Left lung (tissue), 10 donors: Measurements from ENCODE around the gene VPS45. TPM values are rescaled to one million over a fixed set of nuclear protein-coding genes. Genes with fewer than 3 reads are reported as not detected.

ENCODE experiments used
- ATAC-seq: fragments of 200-7000 bp; cut with Tn5 transposase; one replicate; pipeline ENCODE4 v1.9.1; 2020; ENCODE audit warnings: moderate library complexity
- DNase-seq, 4 donors: peaks; one replicate each; pipeline ENCODE4 v3.0.0-alpha.2; 2013 to 2020
- H3K27ac ChIP-seq, 2 donors: fragments of 200-600 bp; sonication (generic) in 1 of 2; one replicate each; pipeline versions ENCODE4 v1.5.0 to v1.8.0; 2020 to 2021
- H3K27me3 ChIP-seq, 2 donors: fragments of 200-600 bp; sonication (generic) in 1 of 2; one replicate each; pipeline versions ENCODE4 v1.5.0 to v1.8.0; 2020 to 2021
- H3K36me3 ChIP-seq, 2 donors: fragments of 200-600 bp; sonication (generic) in 1 of 2; one replicate each; pipeline versions ENCODE4 v1.5.0 to v1.8.0; 2020 to 2021
- H3K4me1 ChIP-seq, 2 donors: fragments of 200-600 bp; one replicate each; pipeline ENCODE4 v1.8.0; 2021
- H3K4me3 ChIP-seq, 2 donors: fragments of 200-600 bp; sonication (generic) in 1 of 2; one replicate each; pipeline versions ENCODE4 v1.5.0 to v1.8.0; 2020 to 2021; ENCODE audit warnings: mild to moderate bottlenecking in 1 of 2
- H3K9me3 ChIP-seq, 2 donors: fragments of 200-600 bp; sonication (generic) in 1 of 2; one replicate each; pipeline versions ENCODE4 v1.5.0 to v1.8.0; 2020 to 2021
- intact Hi-C, 2 donors: fragments of 100-400 bp; cut with DNase I; formaldehyde crosslinking; loops; one replicate each; pipeline versions ENCODE4 v1.11.2 to v1.14.2; 2022
- polyA plus RNA-seq, 6 donors: library from polyadenylated mRNA; unstranded; fragments of 120-200 nt; gene quantifications; one replicate each; pipeline ENCODE4 v1.2.1, GENCODE V29; 2013; ENCODE audit not compliant: insufficient read length in 6 of 6
- total RNA-seq, 2 donors: library from RNA; stranded (reverse); fragmentation: NEBNext Ultra II Directional; extraction: Animal tissue kit (Norgen Biotek cat#: 25700); gene quantifications; one replicate each; pipeline ENCODE4 v1.2.1, GENCODE V29; 2021
- TF ChIP-seq, protein P1 (sequence below), 2 donors: fragments of 200-600 bp; sonication (generic) in 1 of 2; IDR thresholded peaks; one replicate each; pipeline versions ENCODE4 v1.5.0 to v1.8.0; 2021; ENCODE audit warnings: antibody characterized with exemption in 2 of 2
- donor health status: DM: no; HTN: yes; CAD: no.
- donor health status: DM: no; HTN: no; CAD: no.

Gene VPS45
- total and polyA plus RNA-seq, 8 donors = 36.7 to 81.2 (median 68.3) TPM

DNA sequence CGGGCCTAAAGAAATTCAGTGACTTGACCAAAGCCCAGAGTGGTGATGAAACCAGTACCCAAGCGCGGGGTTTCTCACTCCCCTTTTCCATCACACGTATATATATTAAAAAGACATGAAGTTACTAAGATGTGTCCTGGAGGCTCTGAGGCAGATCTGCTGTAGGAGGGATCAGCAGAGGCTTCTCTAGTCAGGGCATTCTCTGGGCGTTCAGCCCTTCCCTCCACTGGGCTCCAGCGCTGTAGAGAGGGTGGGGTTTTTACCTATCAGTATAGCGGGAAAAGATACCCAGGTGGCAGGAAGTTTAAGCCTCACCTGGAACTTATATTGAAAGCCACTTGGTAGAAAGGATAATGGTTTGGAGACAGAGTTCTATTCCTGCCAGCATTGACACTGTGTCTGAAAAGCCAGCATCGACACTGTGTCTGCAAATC is 81.3 kb downstream of the VPS45 start:
- H3K4me3 ChIP-seq = peak overlapping the region; percentile 47 to 72
- intact Hi-C loops = no loop called here

DNA sequence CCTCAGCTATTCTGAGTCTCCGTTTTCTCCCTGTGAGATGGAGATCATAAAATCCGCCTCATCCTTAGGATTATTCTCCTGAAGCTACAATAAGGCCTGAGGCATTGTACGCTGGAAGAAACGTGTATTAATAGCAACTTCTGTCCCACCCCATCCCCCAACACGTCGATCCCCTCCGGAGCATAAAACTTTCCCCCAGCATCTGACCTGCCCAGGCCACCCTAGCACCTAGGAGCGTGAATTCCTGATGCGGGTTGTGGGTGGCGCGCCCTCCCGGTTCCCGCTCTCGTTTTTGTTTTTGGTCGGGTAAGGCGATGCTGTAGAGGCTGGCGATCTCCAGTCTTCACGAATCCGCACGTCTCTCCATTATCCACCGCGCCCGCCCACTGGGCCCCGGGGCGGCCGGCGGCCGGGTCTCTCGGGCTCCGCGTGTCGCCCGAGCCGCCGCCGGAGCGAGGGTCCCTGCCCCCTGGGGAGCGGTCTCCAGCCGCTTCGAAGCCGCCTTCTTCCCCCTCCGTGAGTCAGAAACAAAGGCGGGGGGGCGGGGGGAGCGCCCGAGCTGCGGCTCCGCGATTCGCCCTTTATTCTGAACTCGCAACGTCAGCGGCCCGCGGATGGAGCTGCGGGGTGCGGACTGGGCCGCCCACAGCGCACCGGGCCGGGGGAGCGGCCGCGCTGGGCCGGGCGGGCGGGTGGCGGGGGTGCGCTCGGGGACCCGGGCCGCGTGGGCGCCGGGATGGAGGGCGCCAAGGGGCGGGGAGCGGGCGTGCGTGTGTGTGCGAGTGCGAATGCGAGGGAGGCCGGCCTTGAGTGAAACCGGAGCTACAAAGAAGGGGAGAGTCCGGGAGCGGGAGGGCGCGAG is 81.9 kb downstream of the VPS45 start, which contains the start of gene PLEKHO1:
PLEKHO1 (plus strand) TSS at position 646 of the 862 bp plus-strand sequence. CDS start 342 bp downstream, outside the sequence.
- peak; percentile 72 to 95 (median 86) for DNase-seq
- Histone ChIP-seq H3K36me3 (peaks cover 0 to 13% of the 10 kb centered on the region in 2 donors), H3K9me3 (no peaks in the 10 kb centered on the region), H3K27me3 (peaks cover 0 to 53% of the 10 kb centered on the region in 2 donors), H3K4me1 (peaks cover 10 to 62% of the 10 kb centered on the region in 2 donors), H3K4me3 (peak within 1 kb of the TSS; percentile 58 to 72), H3K27ac (peak within 1 kb of the TSS; percentile 83 to 92)
- ATAC-seq = peak; percentile 84
- TF ChIP-seq, protein P1, sequence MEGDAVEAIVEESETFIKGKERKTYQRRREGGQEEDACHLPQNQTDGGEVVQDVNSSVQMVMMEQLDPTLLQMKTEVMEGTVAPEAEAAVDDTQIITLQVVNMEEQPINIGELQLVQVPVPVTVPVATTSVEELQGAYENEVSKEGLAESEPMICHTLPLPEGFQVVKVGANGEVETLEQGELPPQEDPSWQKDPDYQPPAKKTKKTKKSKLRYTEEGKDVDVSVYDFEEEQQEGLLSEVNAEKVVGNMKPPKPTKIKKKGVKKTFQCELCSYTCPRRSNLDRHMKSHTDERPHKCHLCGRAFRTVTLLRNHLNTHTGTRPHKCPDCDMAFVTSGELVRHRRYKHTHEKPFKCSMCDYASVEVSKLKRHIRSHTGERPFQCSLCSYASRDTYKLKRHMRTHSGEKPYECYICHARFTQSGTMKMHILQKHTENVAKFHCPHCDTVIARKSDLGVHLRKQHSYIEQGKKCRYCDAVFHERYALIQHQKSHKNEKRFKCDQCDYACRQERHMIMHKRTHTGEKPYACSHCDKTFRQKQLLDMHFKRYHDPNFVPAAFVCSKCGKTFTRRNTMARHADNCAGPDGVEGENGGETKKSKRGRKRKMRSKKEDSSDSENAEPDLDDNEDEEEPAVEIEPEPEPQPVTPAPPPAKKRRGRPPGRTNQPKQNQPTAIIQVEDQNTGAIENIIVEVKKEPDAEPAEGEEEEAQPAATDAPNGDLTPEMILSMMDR (IDR thresholded peaks at IDR 0.05) = no peak
- intact Hi-C loops = no loop called here

More for the DNA sequence above, 81.3 kb downstream of the VPS45 start:
- peaks cover 0 to 53% of the 10 kb centered on the region in 2 donors for H3K27me3 ChIP-seq
- peak overlapping the region; percentile 83 to 92 for H3K27ac ChIP-seq
- TF ChIP-seq, protein P1 (IDR thresholded peaks at IDR 0.05) = no peak
- no peak for DNase-seq
- no peaks in the 10 kb centered on the region for H3K9me3 ChIP-seq
- no peak for ATAC-seq
- peaks cover 0 to 7% of the 10 kb centered on the region in 2 donors for H3K36me3 ChIP-seq
- H3K4me1 ChIP-seq = peaks cover 10 to 56% of the 10 kb centered on the region in 2 donors

DNA sequence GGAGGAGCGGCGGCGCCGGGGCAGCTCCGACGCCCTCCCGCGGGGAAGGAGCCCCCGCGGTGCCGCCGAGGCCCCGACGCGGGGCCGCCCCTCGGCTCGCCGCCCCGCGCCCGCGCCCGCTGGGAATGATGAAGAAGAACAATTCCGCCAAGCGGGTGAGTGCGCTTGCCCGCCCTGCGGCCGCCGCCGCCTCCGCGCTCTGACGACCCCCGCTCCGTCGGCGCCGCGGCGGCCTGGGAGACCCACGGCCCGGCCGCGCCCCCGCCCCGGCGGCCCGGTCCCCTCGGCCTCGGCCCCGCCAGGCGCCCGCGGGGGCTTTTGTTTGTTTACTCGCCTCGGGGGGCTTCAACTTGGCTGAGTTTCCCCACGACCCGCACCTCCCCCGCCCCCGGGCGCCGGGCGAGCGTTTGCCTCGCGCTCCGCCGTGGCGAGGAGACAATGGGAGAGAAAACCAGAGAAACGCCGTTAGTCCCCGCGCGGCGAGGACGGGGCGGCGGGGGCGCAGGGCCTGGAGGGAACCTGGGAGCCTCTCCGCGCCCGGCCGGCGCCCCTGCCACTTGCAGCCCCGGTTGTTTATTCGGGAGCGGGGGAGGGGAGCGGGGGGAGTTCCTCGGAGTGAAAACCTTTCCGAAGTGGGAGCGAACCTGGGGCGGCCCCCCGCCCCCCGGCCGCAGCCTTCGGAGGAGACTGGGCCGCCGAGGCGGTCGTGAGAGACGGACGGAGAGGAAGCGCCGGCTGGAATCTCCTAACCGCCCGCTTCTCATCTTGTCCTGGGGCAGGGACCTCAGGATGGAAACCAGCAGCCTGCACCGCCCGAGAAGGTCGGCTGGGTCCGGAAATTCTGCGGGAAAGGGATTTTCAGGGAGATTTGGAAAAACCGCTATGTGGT is 82.8 kb downstream of the VPS45 start:
- TF ChIP-seq, protein P1 (IDR thresholded peaks at IDR 0.05) = no peak
- Histone ChIP-seq H3K36me3 (peaks cover 0 to 22% of the 10 kb centered on the region in 2 donors), H3K4me1 (peaks cover 10 to 60% of the 10 kb centered on the region in 2 donors), H3K27ac (peak overlapping the region; percentile 81 to 83), H3K27me3 (peaks cover 0 to 53% of the 10 kb centered on the region in 2 donors), H3K4me3 (peak overlapping the region; percentile 58 to 72), H3K9me3 (no peaks in the 10 kb centered on the region)
- intact Hi-C loops = no loop called here
- ATAC-seq (peak; percentile 5), DNase-seq (peak in 2 of 4 donors; percentile 41 to 86)

DNA sequence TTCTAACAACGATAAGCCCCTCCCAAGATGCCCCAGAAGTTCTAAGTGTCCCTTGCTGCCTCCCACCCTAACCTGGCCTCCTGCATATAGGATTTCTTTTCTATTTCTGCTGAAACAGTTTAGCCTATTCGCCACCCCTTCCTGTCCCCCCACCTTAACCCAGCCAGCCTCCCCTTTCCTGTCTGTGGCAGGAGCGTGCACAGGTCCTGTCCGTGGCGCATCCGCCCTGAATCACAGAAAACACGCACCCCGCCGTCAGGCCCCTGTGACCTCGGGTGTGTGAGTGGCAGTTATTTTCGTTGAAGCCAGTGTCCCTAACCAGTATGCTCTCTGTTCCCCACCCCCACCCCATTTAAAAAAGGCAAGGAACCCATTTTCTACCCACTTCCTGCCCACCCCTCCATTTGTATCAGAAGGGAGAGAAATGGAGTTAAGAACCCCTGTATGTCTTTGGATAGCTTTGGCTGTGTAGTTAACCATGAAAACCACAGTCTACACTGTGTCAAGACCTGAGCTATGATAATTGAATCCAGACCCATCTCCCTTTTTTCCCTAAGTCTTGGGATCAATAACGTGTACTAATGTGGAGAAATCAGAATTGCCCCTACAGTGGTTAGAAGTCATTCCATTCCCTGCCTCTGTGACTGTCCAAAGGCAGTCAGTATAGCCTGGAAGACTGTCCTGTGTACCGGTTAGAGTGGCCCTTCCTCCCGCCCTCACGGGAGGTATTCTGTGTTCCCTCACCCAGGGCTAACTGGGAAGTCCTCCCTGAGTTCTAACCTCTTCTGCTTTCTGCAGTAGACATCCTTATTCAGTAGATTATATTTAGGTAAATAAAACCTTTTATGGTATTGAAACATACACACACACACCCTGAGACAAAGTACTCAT is 84.0 kb downstream of the VPS45 start:
- Histone ChIP-seq H3K4me3 (peak overlapping the region; percentile 58 to 72), H3K27ac (peak overlapping the region; percentile 81 to 83), H3K27me3 (peaks cover 0 to 53% of the 10 kb centered on the region in 2 donors), H3K36me3 (peaks cover 0 to 33% of the 10 kb centered on the region in 2 donors), H3K4me1 (peaks cover 10 to 72% of the 10 kb centered on the region in 2 donors), H3K9me3 (no peaks in the 10 kb centered on the region)
- TF ChIP-seq, protein P1 (IDR thresholded peaks at IDR 0.05) = no peak
- ATAC-seq = peak; percentile 31
- intact Hi-C loops = no loop called here
- DNase-seq = no peak
